ENCODE data around the gene VAPB. TPM values are rescaled to one million over a fixed set of nuclear protein-coding genes. Genes with fewer than 3 reads are reported as not detected.

The VAPB gene
- total and polyA plus RNA-seq, 2 of the 4 experiments (the other 2 are of a cell fraction), result 9.1 to 26.0 TPM

GRCh38 chr20:58394801-58395200 is 5.8 kb downstream of the VAPB start:
- H3K79me1 ChIP-seq (ENCODE audit: low read depth in 1 of 2, low read length in 2 of 2), result peaks cover 22 to 80% of the 10 kb centered on the region in 2 experiments
- no peak overlapping the region for H3K4me3 ChIP-seq (ENCODE audit: insufficient read depth, low read depth, low read length)
- H4K8ac ChIP-seq (ENCODE audit: low read depth in 2 of 2, low read length in 2 of 2), result no peak overlapping the region
- in situ Hi-C loops (cut with MboI; ENCODE audit: low sequenced_read_pairs), result no loop called here
- peaks cover 91% of the 10 kb centered on the region for H4K20me1 ChIP-seq (ENCODE audit: insufficient read depth, low read length)
- no peak overlapping the region for H2AK9ac ChIP-seq (replicated peaks; ENCODE audit: low read depth, low read length, poor library complexity)
- ChIA-PET POLR2A (ENCODE audit: unreplicated experiment) (no interaction called here), CTCF (no interaction called here)
- BruUV-seq (replicated peaks), result no TSS peak
- no peak overlapping the region for H3K9ac ChIP-seq (ENCODE audit: low read depth, low read length)
- H3K9me3 ChIP-seq (ENCODE audit: control insufficient read depth, insufficient read depth, low read length), result no peaks in the 10 kb centered on the region
- no peak overlapping the region for H2AFZ ChIP-seq (replicated peaks; ENCODE audit: low read length, poor library complexity)
- peaks cover 8% of the 10 kb centered on the region for H3K4me1 ChIP-seq (ENCODE audit: control insufficient read depth, insufficient read depth, low read length)
- H3K4me2 ChIP-seq (ENCODE audit: low read depth, low read length), result no peak overlapping the region
- dilution Hi-C loops (cut with HindIII; ENCODE audit: low sequenced_read_pairs, unreplicated experiment), result no loop called here
- no CpG with 5 or more reads among the region's 4 CpGs for WGBS, 2 experiments (ENCODE audit: extremely low coverage in 2 of 2, insufficient read length in 1 of 2)
- no peak overlapping the region for H4K91ac ChIP-seq (ENCODE audit: insufficient read depth, low read depth, low read length)
- H2BK120ac ChIP-seq (ENCODE audit: low read depth, low read length), result no peak overlapping the region
- H3K9me1 ChIP-seq (ENCODE audit: insufficient read depth, low read length), result peaks cover 30% of the 10 kb centered on the region
- H2BK5ac ChIP-seq (ENCODE audit: low read depth, low read length, poor library complexity, severe bottlenecking), result no peak overlapping the region
- no peak overlapping the region for H4K5ac ChIP-seq (ENCODE audit: low read depth, low read length)
- no peaks in the 10 kb centered on the region for H3K27me3 ChIP-seq (ENCODE audit: control insufficient read depth, insufficient read depth, low read length)
- H3K23ac ChIP-seq (ENCODE audit: low read depth, low read length), result no peak overlapping the region
- DNase-seq (no peak), ATAC-seq (ENCODE audit: low read depth) (no peak)
- TF ChIP-seq MAFK (IDR thresholded peaks at IDR 0.05; ENCODE audit: low read depth, low read length), result no peak
- no peak for TF ChIP-seq RCOR1 (IDR thresholded peaks at IDR 0.05; ENCODE audit: insufficient replicate concordance, low read length)
- no peak for TF ChIP-seq FOS (IDR thresholded peaks at IDR 0.05; ENCODE audit: low read depth, low read length)
- TF ChIP-seq CEBPB (IDR thresholded peaks at IDR 0.05; ENCODE audit: low read depth, low read length), result no peak
- TF ChIP-seq RFX5 (IDR thresholded peaks at IDR 0.05; ENCODE audit: low read depth, low read length), result no peak
- TF ChIP-seq CTCF (conservative IDR thresholded peaks at IDR 0.05; ENCODE audit: low read depth, low read length), result no peak
- no peak for TF ChIP-seq SMC3 (IDR thresholded peaks at IDR 0.05; ENCODE audit: low read depth, low read length)
- TF ChIP-seq NFE2L2 (IDR thresholded peaks at IDR 0.05; ENCODE audit: low read depth, low read length), result no peak
- no peak for TF ChIP-seq POLR2A (IDR thresholded peaks at IDR 0.05; ENCODE audit: low read depth, low read length)
- TF ChIP-seq MXI1 (IDR thresholded peaks at IDR 0.05; ENCODE audit: borderline replicate concordance, low read depth, low read length), result no peak
- no peak for TF ChIP-seq ELK1 (IDR thresholded peaks at IDR 0.05; ENCODE audit: borderline replicate concordance, low read depth, low read length)
- no peak for TF ChIP-seq BHLHE40 (IDR thresholded peaks at IDR 0.05; ENCODE audit: low read depth, low read length)
- TF ChIP-seq CHD1 (IDR thresholded peaks at IDR 0.05; ENCODE audit: low read depth, low read length), result no peak
- TF ChIP-seq RAD21 (IDR thresholded peaks at IDR 0.05; ENCODE audit: low read length), result no peak
- no peak for TF ChIP-seq MAZ (IDR thresholded peaks at IDR 0.05; ENCODE audit: borderline replicate concordance, low read depth, low read length)
- no peak overlapping the region for H3K27ac ChIP-seq (ENCODE audit: insufficient read depth, low read length)
- no peak overlapping the region for H2BK15ac ChIP-seq (ENCODE audit: low read depth, low read length)
- H3K18ac ChIP-seq (ENCODE audit: low read depth, low read length), result no peak overlapping the region
- intact Hi-C loops (cut with micrococcal nuclease), result no loop called here
- no peak overlapping the region for H3K4ac ChIP-seq (ENCODE audit: low read depth, low read length)
- no peak overlapping the region for H2BK20ac ChIP-seq (ENCODE audit: low read depth, low read length)
- no peak overlapping the region for H3K14ac ChIP-seq (replicated peaks; ENCODE audit: low read depth, low read length)
- no peak overlapping the region for H3K56ac ChIP-seq (ENCODE audit: extremely low read depth, insufficient read depth, low read length)
- H2AK5ac ChIP-seq (ENCODE audit: low read depth, low read length), result no peak overlapping the region
- peaks cover 6% of the 10 kb centered on the region; the same call in 1 of the 2 replicates for H3K36me3 ChIP-seq (ENCODE audit: control insufficient read depth, insufficient read depth, low read length)

Measured in IMR-90 (cell line).